T-helper 1 cell (primary cell): ENCODE measurements around the gene EGFR.

Experiments used
- DNase-seq, 5 donors: peaks; one replicate each; pipeline ENCODE4 v3.0.0-alpha.2; 2012 to 2020

The EGFR gene

GRCh38 chr7:55105952-55106351 lies 87.1 kb downstream of the EGFR start:
- DNase-seq = no peak

- no peak for DNase-seq
These were observed 89.1 kb downstream of the EGFR start for GRCh38 chr7:55107946-55108345.

DNA sequence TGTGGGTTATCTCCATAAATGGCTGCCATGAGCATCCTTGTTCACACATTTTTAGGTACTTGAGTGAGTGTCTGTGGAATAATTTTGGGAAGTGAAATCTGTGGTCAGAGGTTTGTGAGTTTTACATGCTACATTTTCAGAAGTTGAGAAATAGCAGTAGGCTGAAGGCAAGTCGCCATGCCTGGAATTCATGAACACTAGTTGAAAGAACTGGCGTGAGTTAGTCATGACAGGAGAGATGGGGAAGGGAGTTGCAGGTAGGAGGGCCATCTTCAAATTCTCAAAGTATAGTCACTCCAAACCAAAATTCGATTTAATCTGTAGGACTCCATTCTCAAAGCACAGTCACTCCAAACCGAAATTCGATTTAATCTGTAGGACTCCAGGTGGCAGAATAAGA lies 89.6 kb downstream of the EGFR start:
- DNase-seq = no peak

- no peak for DNase-seq
These were observed 90.0 kb downstream of the EGFR start for GRCh38 chr7:55108818-55109217.

- no peak for DNase-seq
These were observed 90.8 kb downstream of the EGFR start for GRCh38 chr7:55109404-55110167.

- DNase-seq = no peak
These were observed 91.6 kb downstream of the EGFR start for GRCh38 chr7:55110282-55110992.

DNA sequence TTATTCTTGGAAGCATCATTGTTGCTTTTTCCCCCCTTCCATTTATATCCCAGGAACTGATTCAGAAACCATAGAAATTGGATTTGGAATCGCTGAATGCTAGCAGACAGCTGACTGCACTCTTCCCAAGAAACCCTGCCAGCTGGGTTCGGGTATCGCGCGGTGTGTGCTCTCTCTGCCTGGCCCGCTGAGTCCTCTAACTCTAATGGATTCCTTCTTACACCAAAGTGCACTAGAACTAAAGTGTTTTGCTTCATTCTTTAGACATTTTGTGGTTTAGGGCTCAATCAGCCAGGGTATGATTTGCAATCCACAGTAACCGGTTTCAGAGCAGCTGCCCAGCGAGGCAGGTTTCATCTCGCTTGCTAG lies 92.2 kb downstream of the EGFR start:
- no peak for DNase-seq

- DNase-seq = no peak
These were observed 93.2 kb downstream of the EGFR start for GRCh38 chr7:55112056-55112455.

DNA sequence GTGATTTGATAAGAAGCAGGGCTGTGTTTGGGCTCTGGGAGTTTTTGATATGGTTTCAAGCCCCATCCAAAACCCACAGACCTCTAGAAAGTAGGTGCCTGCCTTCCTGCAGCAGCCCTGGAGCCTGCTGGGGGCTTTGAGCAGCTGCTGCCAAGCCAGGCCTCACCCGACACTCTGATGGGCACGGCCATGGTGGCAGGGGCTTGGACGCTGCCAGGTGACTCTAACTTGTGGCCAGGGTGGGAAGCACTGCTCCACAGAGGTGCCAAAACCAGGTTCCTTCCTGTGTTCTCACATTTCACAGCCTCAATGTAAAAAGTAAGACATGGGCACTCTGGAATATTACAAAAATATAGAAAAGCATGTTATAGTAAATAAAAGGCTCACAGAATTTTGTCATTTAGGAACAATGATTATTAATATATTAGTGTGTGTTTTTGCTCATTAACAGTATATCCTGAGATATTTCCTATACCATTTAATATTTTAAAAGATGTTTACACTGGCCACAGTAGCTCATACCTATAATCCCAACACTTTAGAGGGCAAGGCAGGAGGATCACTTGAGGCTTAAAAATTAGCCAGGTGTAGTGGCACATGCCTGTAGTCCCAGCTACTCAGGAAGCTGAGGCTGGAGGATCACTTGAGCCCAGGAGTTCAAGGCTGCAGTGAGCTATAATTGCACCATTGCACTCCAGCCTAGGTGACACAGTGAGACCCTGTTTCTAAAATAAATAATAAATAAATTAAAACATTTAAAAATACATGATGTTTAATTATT lies 95.1 kb downstream of the EGFR start:
- no peak for DNase-seq

GRCh38 chr7:55117286-55117685 lies 98.5 kb downstream of the EGFR start:
- no peak for DNase-seq

DNA sequence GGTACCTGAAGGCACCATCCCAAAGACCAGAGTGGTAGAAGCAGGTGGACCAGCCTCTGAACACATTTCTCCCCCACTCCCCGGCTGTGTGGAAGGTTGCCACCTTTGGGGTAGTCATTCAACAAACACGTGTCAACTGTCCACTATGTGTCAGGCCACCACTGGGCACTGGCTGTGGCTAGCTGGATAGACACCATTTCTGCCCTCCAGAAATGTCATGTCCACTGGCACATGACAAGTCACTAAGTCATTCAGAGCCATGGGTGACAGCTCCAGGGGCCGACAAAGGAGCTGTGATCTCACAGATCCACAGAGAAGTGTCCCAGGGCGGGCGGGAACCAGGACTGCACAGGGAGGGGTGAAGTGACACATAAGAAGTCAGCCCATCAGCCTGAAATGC lies 99.6 kb downstream of the EGFR start:
- no peak for DNase-seq

DNA sequence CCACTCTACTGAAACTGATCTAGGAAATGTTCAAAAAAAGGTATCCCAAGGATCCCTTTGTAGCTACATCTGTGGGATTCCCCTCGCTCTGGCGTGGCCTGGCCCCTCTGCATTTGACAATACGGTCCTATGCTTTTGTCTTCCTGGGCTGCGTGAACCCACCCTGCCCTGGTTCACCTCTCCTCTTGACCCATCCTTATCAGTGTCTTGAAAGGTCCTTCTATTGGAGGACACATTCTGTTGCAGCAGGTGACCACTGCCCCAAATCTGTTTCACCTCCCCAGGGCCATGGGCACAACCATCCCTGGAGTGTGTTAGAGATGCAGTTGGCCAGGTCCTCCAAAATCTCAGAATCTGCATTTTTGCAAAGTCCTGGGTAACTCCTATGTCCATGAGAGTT lies 100.8 kb downstream of the EGFR start:
- no peak for DNase-seq

GRCh38 chr7:55120074-55120473 lies 101.3 kb downstream of the EGFR start:
- no peak for DNase-seq

DNA sequence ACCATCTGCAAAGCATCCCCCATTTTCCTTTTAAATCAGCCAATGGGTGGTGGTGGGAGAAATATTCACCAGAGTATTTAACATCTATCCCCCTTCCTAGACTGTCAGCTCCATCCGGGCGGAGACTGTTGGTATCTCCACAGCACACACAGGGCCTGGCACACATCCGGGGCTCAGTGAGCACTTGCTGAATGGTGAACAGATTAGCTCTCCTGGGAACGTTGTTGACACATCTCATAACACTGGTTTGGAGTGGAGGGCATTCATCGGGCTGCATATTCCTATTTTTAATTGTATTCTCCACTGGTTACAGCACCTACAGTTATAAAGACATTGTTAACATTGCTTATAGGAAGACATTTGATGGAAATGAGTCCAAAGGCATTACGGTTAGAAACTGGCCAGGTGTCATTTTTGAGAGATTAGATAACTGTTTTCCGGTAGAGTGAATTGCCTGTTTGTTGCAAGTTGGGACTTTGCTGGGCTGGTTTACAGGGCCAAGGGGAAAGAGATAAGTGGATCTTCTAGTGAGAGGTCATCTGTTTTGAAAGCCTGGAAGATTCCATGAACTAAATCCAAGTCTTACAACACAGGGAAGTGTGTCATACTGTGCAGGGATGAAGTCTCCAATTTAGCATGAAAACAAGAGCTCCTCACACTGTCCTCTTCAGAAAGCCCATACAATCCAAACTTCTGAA lies 101.8 kb downstream of the EGFR start:
- DNase-seq = no peak

DNA sequence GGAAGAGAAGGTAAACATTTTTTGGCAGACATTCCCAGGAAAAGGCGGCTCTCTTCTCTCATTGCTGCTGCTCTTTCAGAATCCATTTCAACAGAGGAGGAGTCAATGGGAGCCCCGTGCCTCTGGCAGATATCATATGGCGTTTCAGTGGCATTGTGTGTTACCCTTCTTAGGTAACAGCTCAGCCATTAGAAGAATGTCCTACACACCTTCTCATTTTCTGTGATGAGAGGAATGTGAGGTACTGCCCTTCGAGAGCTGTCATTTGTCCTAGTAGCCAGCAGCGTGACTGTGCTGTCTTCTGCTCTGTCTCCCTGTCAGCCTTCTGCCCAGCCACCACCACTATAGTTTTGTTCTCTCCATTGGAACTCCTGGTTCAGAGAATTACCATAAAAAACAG lies 102.4 kb downstream of the EGFR start:
- DNase-seq = no peak

- no peak for DNase-seq
These were observed 103.4 kb downstream of the EGFR start for GRCh38 chr7:55122263-55122662.

GRCh38 chr7:55124989-55125875 lies 106.4 kb downstream of the EGFR start:
- DNase-seq = no peak

DNA sequence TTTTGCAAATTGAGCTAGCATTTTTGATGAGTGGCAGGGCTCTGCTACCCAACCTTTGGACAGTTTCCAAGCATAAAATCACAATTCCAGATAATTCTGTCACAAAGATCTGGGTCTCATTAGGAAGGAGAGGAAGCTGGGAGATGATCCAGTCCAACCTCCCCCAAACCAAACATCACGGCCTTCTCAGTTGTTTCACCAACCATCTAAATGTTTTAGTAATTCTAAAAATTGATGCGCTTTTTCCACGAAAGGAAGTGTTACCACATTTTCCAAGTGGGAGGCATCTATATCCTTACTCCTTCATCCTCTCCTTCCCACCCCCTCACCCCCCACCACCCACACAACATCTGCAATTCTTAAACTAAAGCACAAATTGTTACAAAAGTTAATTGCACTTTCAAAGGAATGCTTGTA lies 108.3 kb downstream of the EGFR start:
- DNase-seq = no peak

- no peak for DNase-seq
These were observed 108.8 kb downstream of the EGFR start for GRCh38 chr7:55127622-55128081.

GRCh38 chr7:55128693-55129394 lies 110.0 kb downstream of the EGFR start:
- no peak for DNase-seq
